Glomerular endothelial cell (primary cell): ENCODE data around the gene RFC3. TPM values are rescaled to one million over a fixed set of nuclear protein-coding genes. Genes with fewer than 3 reads are reported as not detected.
A peak's percentile ranks its signal among the peaks of the same experiment; 100 is the strongest.

Source experiments
- DNase-seq: peaks from one replicate; pipeline ENCODE4 v3.0.0-alpha.2; 2011; ENCODE audit warnings: low read depth, low spot score; ENCODE audit errors: extremely low read depth
- total RNA-seq: library from RNA; depleted of rRNA; stranded (reverse); fragments of >200 nt; gene quantifications from 2 replicates; pipeline ENCODE4 v1.2.3, GENCODE V29; 2015

Gene RFC3
- total RNA-seq, 1 donor from 2014 or later, result 12.3 TPM

DNA sequence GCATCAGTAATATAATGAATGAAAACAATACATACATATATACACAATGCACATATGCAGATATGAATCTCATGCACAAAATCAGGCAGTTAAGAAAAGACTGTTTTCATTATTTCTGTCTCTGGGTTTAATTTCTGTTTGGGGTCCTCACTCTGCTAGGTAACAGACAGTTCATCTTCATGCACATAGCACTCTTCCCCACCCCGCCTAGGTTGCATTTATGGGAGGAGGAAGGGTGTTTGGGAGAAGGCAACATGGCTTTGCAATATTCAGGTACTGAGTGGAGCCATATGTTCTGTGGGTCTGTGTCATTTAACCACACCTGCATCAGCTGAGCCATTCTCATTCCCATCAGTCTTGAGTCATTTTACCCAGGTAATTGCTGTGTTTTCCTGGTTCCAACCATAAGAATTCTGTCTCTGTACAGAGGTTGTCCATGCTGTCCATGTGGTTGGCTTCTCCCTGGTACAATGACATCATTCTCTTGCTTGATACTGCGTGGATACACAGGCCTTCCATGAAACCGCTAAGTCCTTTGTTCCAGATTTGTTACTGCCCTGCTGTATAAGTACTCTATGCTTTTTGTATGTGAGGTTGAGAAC, 45.3 kb downstream of the RFC3 start:
- no peak for DNase-seq

DNA sequence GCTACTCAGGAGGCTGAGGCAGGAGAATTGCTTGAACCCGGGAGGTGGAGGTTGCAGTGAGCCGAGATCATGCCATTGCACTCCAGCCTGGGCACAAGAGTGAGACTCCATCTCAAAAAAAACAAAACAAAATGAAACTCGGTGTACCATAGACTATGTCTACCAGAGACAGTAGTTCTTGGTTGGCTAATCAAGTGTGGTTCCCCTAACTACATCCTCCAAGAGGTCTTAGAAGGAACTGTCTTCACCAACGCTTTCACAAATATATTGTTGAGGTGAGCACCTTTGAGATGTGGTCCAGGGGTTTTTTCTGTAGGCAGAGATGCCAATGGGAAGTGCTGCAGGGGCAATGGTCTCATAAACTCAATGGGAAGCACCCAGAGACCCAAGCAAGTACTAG, 48.0 kb downstream of the RFC3 start:
- no peak for DNase-seq

DNA sequence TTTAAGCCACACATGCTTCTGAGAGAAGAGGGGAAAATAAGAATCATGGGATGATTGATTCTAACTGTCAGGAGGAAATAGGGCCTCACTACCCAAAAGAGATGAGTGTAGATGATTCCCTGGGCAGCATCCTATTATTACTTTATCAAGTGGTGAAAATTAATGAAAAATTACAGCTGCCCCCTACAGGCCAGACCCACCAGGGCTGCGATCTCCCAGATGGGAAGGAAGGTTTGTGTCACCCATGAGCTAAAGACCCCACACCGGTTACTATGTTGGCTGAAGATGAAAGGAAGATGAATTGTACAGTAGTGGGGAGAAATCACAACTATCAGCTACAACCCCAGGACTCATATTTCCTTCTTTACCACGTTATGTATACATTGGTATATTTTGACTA, 49.5 kb downstream of the RFC3 start:
- no peak for DNase-seq

DNA sequence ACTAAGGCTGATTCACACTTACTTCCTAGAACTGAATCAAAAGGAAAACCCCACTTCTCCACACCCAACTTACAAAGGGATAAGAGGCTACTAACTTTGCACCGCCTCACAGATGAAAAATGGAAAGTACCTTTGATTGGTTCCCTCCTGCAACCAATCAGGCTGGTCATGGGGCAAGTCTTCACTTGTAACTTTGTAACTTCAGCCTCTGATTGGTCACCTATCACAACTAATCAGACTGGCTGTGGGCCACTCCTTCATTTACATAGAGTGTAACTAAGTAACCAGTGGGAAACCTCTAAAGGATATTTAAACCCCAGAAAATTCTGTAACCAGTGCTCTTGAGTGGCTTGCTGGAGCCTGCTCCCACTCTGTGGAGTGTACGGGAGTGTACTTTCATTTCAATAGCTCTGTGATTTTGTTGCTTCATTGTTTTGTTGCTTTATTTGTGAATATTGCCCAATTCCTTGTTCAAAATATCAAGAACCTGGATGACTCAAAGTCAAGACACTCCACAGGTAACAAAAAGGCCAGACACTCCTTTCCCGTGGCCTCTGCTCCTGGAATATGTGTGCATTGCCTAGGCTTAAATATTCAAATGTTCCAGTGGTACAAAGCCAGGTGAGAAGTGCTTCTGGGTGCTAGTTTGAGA, 50.5 kb downstream of the RFC3 start:
- no peak for DNase-seq

DNA sequence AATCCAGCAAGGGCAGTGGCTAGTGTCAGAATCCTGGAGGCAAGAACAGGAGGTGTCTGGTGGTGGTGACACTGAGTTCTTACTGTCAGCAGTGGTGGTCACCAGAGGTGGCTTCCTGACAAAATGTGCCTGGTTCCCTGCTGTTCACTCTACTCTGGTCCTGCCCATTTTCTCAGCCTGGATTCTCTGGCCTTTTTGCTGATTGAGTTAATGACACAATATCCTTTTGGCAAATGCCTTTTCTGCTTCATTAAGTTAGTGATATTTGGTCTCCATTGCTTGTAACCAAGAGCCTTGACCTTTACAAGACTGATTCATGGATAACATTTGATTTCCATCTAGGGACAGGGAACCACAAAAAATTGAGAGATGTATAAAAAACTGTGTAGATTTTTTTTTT, 51.1 kb downstream of the RFC3 start:
- no peak for DNase-seq

DNA sequence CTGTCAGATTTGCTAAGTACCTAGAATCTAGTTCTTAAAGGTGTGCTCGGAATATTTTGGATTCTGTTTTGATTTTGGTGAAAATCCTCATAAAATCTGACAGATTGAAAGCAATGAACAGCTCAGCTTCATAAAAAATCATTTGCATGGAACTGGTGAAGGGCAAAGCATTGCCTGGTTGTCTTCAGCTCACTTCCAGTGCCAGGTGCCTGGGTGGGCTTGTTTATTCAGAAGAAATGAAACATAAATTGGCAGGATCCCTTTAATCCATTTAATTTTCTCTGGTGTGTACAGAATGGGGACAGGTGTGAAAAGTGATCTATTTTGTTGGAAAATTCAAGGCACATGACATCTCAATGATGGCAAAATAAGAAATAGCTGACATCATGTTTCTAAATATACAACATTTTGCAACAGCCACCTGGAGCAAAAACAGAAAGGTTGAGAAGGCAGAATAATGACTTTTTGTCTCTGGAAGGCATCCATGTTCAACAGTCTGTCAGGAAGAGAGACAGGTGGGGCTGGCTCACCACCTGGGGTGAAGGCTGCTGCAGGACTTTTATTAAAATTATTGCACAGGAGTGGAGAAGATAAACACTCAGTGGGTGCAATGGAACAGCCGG, 52.2 kb downstream of the RFC3 start:
- DNase-seq, result no peak

DNA sequence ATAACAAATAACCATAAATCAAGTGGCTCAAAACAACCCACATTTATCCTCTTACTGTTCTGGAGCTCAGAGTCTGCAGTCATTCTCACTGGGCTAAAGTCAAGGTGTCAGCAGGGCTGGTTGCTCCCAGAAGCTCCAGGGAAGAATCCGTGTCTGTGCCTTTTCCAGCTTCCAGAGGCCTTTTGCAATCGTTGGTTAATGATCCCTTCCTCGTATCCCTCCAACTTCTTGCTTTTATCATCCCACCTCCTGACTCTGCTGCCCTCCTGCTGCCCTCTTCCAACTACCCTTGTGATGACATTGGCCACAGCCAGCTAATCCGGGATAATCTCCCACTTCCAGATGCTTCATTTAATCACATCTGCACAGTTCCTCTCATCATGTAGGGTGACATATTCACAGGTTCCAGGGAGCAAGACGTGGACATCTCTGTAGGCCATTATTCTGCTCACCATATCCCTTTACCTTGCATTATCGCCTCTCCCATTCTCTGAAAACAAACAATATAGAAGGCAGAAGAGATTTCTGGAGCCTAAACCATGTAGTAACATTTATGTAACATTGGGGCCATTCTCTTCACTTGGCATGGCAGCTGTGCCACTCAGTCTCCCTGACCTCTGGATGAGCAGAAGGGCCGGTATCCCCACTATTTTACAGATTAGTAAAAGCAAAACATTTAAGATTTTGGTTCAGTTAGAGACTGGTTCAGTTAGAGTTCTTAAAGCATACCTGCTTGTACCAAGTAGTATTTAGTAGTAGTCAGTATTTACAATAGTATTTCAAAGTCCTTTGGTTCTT, 53.5 kb downstream of the RFC3 start:
- DNase-seq, result no peak

DNA sequence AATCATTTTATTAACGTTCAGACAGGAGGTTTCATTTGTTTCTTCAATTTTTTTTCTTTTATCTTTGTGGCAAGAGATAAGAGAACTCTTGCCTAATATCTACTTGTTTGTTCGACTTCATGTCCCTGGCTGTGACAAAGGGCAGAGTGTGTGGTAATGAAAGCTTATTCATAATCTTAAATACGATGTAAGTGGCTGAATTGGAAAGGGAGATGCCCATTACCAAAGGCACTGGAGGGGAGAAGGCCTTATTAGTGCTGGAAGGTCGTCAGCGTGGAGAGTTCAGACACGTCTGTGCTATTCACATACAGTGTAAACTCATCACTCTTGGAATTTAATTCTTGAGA, 54.0 kb downstream of the RFC3 start:
- no peak for DNase-seq

DNA sequence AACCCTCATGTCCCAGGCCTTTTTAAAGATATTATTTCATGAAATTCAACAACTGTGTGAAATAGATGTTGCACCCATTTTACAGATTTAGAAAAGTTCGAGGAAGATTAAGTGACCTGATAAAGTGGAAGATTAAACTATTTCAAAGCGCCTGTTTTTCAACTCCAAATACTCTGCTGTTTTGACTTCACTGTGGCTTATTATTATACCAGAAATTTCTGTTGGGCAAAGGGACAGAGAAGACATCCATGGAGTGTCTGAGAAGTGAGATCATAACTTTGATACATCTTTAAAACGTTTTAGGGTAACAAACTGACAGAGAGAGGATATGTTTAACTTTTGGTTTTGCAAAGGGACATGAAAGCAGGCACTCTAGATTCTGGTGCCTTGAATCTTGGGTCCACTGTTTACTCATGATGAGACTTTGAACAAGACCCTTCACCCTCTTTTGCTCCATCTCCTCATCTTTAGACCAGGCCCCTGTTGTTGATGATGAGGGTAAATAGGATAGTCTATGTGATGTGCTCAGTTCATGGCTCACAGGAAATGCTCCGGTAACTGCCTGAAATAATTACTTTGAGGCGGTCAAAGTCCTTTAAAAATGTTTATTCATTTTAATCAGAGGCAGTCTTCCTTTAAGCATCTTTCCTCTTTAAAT, 55.4 kb downstream of the RFC3 start:
- DNase-seq, result no peak

DNA sequence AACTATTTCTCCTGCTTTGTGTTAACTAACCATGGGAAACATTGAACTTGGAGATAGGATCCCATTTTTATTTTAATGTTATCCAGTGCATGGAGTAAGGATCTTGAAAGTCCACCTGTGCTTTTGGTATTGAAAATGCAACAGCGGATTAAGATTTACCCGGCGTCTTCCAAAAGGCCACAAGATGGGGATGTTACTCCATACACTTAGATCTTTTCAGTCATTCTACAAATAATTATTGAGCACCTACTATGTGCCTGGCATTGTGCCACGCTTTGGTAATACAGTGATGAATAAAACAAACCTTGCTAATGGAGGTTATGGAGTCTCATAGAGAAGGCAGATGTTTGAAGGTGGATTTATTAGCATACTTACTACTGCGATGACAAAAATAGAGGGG, 56.9 kb downstream of the RFC3 start:
- DNase-seq, result no peak

DNA sequence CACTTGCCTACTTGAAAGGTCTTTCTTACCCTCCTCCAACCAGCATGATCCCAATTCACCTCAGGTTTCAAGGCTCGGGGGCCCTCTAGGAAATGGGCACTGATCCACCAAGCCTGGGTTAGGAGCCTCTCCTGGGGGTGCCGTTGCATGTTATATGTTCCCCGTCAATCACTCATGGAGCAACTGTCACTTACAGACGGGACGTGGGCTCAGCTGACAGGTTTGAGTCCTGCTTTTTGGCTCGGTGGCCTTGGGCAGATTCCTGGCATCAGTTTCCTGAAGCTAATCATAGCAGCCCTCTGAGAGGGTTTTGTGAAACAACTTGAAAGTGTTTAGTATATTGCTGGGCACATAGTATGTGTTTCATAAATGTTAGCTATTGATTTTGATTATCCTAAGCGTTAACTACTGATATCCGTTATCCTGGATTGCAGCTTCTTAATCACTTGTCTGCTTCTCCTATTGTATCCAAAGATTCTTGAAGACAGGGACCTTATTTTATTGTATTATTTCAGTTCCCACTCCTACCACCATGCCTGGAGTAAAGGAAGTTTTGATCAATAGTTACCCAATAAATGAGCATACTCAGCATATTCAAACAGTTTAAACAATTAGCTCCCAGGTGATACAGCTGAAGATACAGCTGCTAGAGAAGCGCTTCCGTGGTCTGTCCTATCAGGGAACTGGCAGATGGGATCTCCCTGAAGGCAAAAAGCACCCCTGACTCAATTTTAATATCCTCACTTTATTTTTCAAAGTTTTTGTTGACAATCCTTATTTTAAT, 57.9 kb downstream of the RFC3 start:
- DNase-seq, result no peak

DNA sequence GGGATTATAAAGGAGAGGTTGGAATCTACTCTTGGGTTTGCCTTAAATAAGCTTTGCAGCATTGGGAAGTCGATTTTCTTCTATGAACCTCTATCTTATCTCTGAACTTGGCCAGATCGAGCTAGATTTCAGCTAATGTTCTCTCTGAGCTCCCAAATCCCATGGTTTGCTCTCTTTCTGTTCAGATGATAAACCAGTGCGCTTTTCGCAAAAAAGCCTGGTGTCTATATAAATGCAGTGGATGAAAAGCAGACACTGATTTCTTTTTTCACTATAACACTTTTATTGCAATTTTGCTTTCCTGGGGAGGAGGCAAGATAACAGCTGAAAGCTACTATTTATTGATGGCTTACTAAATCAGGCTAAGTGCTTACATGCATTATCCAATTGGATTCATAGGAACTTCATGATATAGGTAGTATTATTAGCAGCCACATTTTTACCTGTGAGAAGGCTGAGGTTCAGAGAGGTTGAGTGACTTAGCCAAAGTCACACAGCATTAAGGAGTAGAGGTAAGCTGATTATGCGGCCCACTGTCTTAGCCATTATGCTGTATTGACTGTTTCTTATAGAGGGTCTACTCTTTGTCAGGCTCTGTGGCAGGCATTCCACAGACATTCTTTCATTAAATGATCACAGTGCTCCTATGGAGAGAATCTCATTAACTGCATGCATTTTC, 58.9 kb downstream of the RFC3 start:
- no peak for DNase-seq

DNA sequence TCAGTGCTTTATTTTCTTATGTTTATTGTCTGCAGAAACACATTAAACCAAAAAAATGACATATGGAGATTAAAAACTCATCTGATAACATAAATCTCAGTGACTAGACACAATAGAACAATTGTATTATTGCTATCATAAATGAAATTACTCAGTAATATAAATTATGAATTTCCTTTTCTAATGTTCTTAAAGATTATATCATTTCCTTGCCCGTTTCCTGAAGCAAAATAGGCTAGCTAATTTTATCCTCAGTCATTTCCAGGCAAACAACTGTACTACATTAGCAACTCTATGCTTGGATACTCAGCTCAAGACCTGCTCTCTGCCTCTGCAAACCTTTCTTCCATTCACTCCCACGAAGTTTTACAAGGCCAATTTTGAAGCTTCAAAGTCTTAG, 61.2 kb downstream of the RFC3 start:
- peak; percentile 61 for DNase-seq

DNA sequence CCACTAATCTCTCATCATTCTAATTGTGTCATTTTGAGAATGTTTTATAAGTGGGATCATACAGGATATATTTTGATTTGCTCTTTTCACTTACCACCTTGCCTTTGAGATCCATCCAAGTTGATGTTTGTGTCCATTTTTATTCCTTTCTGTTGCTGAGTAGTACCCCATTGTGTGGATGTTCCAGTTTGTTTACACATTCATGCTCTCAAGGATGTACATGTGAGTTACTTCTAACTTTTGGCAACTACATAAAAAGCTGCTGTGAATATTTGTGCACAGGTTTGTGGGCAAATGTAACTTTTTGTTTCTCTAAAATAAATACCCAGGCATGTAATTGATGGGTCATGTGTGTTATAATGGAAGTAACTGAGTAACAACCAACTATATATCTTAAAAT, 64.9 kb downstream of the RFC3 start:
- DNase-seq, result no peak

DNA sequence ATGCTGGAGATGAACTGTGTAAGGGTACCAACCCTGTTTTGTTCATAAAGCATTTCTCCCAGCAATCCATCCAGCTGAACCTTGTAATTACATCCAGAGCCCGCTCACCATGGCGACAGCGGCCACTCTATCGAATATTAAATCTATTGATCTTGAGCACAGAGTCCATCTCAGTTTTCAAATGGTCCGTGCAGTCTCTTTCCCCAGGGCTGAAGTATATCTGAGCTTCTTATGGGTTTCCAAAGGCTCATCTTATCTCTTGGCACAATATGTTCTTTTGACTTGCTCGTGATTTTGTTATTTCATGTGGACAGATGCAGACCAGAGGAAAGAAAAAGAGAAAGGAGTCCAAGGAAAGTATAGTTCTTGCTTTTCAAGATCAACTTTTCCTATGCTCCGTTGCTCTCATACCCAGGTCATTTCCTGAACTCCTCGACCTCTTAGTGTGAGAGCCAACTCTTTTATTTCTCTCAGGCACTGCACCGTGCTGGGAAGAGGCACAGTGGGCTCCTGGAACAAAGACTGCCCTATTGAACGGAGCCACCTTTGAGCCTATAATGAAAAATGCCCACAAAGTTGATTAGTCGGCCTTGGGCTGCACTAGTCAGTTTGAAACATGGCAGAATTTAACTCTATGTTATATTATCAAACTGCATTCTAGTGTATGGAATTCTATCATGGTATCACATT, 66.7 kb downstream of the RFC3 start:
- DNase-seq, result no peak
